Gastrocnemius medialis (tissue), 4 donors: Measurements from ENCODE around the gene SRPK2.

ENCODE experiments used
- CTCF ChIP-seq, 5 experiments: fragments of 450-650 bp in 3 of 5; fragments of 200-600 bp in 2 of 5; sonication (generic) in 2 of 5; IDR thresholded peaks in 4 of 5; conservative IDR thresholded peaks in 1 of 5; 1 replicate in 4 of 5; 2 replicates in 1 of 5; pipeline ENCODE4 v1.5.1; 2016 to 2019; ENCODE audit warnings: antibody characterized with exemption in 5 of 5, mild to moderate bottlenecking in 3 of 5, moderate library complexity in 3 of 5
- POLR2A ChIP-seq, 2 donors: fragments of 450-650 bp; IDR thresholded peaks; one replicate each; pipeline ENCODE4 v1.6.1; 2017; ENCODE audit warnings: antibody characterized with exemption in 2 of 2, mild to moderate bottlenecking in 2 of 2, moderate library complexity in 2 of 2

GRCh38 chr7:105391429-105391828, 2.7 kb upstream of the SRPK2 start:
- TF ChIP-seq CTCF (IDR thresholded peaks at IDR 0.05 in 4 of 5, conservative IDR thresholded peaks at IDR 0.05 in 1 of 5) (no peak), POLR2A (IDR thresholded peaks at IDR 0.05) (no peak)
